Hematopoietic multipotent progenitor cell (in vitro differentiated cells): ENCODE results near the gene SDC3. TPM values are rescaled to one million over a fixed set of nuclear protein-coding genes. Genes with fewer than 3 reads are reported as not detected.

Source experiments
- DNase-seq, 3 donors: peaks; one replicate each; pipeline ENCODE4 v3.0.0-alpha.2; 2011 to 2015; ENCODE audit warnings: low read depth in 2 of 3, low spot score in 2 of 3
- small RNA-seq: library from RNA; depleted of rRNA; stranded (forward); fragments of <200 nt; gene quantifications from one replicate; pipeline ENCODE3, GENCODE V24; 2012
- total RNA-seq: library from RNA; depleted of rRNA; stranded (reverse); fragments of >200 nt; gene quantifications from one replicate; pipeline ENCODE4 v1.2.3, GENCODE V29; 2012

The SDC3 gene
- total RNA-seq, 1 donor: under 0.01 TPM

DNA sequence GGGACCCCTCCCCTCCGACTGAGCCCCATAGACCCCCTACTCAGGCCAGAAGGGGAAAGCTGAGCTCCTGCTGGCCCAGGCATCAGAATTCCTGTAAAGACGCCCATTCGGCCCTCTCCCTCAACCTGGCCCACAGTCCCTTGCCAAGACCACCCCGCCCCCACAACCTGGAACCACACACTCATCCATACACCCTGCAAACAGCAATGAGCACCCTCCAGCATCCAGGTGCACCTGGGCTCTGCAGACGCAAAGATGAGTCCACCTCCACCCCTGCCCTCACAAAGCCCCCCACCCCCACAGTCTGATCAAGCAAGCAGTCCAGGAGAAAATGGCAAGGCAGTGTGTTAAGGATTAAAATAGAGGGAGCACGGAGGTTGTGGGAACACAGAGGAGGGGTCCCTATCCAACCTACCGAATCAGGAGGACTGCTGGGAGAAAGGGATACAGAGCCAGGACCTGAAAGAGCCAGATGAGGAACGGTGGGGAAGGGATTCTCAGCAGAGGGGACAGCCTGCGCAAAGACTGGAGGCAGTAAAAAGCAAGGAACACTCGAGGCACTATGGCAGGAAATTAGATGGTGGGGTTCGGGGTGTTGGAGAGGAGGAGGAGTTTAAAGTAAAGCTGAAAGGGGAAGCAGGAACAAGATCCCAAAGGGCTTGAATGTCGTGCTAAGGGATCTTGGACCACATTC lies 83.7 kb downstream of the SDC3 start:
- no peak for DNase-seq

DNA sequence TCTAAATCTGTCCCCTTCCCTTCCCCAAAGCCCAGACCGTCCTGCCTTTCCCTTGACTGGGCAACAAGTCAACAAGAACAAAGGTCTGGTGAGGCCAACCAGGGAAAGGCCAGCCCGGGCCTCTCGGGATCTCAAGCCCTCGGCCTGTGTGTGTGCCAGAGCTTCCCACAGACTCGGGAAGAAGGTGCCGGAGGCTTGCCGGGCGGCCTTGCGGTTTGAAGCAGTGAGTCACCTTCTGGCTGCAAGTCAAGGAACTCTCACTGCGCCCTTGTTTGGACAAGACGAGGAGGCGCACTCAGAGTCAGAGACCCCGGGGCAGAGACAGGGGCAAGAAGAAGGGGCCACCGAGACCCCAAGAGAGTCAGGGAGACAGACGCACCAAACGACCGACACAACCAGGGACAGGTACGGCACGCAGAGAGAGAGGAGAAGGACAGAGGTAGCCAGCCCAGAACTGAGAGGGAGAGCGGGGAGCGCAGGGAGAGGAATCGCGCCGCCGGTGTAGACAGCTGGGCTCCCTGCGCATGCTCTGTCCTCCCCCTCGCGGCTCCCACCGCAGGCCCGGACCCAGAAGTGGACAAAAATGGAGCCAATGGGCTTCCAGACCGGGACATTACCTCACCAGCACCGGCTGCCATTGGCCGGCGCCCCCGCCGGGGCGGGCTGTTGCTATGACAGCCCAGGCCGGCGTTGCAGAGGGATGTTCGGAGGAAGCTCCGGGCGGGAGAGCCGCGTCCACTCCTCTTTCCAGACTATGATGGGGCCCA lies 84.4 kb downstream of the SDC3 start:
- peak in 2 of 3 donors; percentile 91 for DNase-seq

DNA sequence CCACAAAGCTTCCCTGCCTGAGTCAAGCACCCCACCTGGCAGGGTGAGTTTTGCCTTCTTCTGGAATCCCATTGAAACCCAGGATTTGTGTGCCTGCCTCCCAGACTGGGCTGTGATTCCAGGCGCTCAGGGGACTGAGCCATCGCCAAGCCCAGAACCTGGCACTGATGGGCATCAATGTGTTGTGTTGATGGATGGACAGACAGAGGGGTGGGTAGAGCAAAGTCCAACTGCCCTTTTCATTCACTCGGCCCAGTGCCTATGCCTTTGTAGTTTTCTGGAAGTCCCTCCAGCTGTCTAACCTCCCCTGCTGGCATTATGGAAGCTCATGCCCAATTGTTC lies 85.0 kb downstream of the SDC3 start:
- no peak for DNase-seq

DNA sequence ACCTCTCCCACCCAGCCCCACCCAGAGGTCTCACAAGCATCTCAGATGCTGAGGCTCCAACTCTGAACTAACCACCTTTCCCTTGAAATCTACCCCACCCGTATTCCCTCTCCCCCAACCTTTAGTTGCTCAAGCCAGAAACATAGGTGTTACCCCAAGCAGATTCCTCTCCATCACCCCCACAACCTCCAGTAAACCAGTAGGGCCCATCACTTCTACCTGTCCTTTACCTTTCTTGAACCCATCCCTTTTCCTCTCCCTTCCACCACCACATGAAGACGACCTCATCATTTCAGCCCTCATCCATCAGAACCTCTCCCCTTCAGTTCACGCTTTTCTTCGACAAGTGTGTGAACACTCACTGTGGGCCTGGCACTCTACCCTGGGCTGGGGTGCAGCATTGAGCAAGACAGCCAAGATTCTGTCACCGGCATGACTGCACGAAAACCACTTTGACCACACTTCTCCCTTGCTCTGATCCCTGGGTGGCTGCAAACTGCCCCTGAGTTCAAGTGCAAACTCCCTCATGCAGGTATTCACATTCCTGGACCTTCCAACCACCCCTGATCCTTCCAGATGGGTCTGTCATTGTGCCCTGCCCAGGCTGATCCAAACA lies 85.5 kb downstream of the SDC3 start:
- DNase-seq: peak in 2 of 3 donors; percentile 54 to 77

DNA sequence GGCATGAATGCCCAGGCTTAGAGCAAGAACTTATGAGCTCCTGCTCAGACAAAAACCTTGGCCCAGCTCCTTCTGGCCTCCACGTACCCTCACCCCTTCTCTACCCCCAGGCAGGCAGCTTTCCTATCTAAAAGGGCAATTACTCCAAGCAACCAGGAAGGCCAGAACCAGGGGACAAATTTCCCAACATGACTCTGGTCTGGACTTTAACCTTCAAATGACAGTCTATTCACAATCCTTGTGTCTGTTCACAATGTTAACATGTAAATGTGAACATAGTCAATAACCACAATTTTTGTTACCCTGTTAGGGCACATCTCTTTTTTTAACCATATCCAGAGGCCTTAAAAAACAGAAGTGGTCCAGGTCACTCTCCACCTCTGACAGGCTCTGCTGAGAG lies 86.6 kb downstream of the SDC3 start:
- DNase-seq: no peak

- no peak for DNase-seq
Observed at GRCh38 chr1:30820299-30820698, 88.3 kb downstream of the SDC3 start.

Small RNA genes lying within 50 kb of the gene (small RNA-seq; reads per million reads assigned to genes)
- not detected for gene RN7SKP91
- gene RN7SL371P: not detected

Other genes starting within 250 kb of the SDC3 start
- 2.7 TPM for gene MATN1, start 185.2 kb downstream of the SDC3 start, total RNA-seq
- 352 TPM for gene LAPTM5, start 151.0 kb downstream of the SDC3 start, total RNA-seq
- gene PUM1, start 157.0 kb upstream of the SDC3 start, total RNA-seq: 147 TPM